ENCODE results near the gene DHCR24.
"Not testable (repeated sequence)": the region's sequence is repeated elsewhere in the genome, so short reads cannot be mapped to it uniquely, and the experiment has no call there.

DHCR24 gene, protein sequence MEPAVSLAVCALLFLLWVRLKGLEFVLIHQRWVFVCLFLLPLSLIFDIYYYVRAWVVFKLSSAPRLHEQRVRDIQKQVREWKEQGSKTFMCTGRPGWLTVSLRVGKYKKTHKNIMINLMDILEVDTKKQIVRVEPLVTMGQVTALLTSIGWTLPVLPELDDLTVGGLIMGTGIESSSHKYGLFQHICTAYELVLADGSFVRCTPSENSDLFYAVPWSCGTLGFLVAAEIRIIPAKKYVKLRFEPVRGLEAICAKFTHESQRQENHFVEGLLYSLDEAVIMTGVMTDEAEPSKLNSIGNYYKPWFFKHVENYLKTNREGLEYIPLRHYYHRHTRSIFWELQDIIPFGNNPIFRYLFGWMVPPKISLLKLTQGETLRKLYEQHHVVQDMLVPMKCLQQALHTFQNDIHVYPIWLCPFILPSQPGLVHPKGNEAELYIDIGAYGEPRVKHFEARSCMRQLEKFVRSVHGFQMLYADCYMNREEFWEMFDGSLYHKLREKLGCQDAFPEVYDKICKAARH

DNA sequence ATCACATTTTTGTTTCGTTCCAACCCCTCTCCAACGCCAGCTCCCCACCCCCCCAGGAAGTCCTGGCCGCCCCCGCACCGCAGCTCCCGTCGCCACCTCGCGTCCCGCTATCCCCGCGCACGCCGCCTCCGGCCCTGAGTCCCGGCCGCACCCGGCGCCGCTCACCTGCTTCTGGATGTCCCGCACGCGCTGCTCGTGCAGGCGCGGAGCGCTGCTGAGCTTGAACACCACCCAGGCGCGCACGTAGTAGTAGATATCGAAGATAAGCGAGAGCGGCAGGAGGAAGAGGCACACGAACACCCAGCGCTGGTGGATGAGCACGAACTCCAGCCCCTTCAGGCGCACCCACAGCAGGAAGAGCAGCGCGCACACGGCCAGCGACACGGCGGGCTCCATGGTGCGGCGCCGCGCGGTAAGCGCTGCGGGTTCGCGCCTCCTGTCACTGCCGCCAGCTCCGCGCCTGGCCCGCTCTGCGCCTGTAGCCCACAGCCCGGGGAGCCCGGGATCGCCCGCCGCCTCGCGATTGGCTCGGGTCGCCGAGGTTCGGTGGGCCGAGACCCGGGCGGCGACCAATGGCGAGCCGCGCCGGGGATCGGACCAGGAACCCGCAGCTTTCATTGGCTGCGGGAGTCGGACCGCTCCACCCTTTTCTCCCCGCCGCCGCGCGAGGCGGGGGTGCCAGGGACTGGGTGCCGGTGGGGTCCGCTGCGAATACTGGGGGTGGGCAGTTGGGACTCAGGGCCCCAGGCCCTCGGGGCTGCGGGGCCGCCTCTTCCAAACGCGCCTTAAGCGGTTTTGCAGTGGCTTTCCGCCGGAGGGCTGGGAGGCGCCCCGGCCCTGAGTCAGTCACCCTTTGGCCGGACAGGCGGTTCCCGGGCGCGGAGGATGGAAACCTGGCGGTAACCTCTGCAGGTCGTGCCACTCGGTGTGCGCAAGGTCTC lies at the start of gene DHCR24:
Gene DHCR24, minus strand, starts transcription at position 472 of the 941 bp plus-strand sequence. Its CDS starts 76 bp downstream, at position 396.
- H3K4me1 Mint-ChIP-seq = peaks cover 35% of the 10 kb centered on the region
- H3K36me3 Mint-ChIP-seq = peaks cover 5% of the 10 kb centered on the region
- H3K9me3 Mint-ChIP-seq = no peaks in the 10 kb centered on the region
- H3K4me3 Mint-ChIP-seq = peak within 1 kb of the TSS; percentile 95
- peaks cover under 1% of the 10 kb centered on the region for H3K27me3 Mint-ChIP-seq
- peak; percentile 49 to 54 for DNase-seq (ENCODE audit: low spot score in 2 of 2)
- H3K27ac Mint-ChIP-seq = peak within 1 kb of the TSS; percentile 66
- peak; percentile 91 for ATAC-seq (ENCODE audit: low read depth)

DNA sequence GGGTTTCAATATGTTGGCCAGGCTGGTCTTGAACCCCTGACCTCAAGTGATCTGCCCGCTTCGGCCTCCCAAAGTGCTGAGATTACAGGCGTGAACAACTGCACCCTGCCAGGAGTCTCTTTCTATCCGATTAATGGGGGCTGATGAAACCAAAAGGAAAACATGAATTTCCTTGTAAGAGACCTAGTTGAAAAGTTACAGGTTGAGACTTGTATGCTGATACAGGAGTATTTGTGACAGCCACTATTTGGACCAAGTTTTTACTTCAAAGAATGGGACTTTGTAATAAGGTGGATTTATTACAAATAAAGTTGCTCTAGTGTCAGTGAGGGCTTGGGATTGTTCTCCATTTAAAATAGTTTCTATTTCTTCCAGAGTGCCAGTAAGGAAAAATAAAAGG lies 49.8 kb upstream of the DHCR24 start:
- Mint-ChIP-seq H3K9me3 (no peaks in the 10 kb centered on the region), H3K4me1 (no peaks in the 10 kb centered on the region), H3K27ac (no peak overlapping the region), H3K36me3 (no peaks in the 10 kb centered on the region), H3K4me3 (no peak overlapping the region), H3K27me3 (peaks cover 13% of the 10 kb centered on the region)
- DNase-seq (ENCODE audit: low spot score in 2 of 2) = no peak
- no peak for ATAC-seq (ENCODE audit: low read depth)

DNA sequence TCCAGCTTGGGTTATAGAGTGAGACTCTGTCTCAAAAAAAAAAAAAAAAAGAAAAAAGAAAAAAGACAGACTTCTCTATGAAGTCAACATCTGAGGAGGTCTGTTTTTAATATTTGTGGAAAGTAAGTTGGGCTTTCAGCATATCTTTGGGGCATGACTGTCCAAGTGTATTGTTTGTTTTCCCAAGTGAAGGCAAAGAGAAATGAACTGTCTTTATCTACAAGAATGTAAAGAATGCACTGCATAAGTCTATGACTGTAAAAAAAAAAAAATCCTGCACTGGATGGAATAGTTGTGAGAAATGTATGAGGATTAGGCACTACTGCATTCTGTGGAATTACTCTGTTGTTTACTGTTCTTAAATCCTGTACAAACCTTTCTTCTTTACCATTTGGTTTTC lies 47.9 kb upstream of the DHCR24 start:
- Mint-ChIP-seq H3K27me3 (peaks cover 15% of the 10 kb centered on the region), H3K36me3 (no peaks in the 10 kb centered on the region), H3K9me3 (peaks cover 2% of the 10 kb centered on the region), H3K4me3 (no peak overlapping the region), H3K4me1 (no peaks in the 10 kb centered on the region), H3K27ac (no peak overlapping the region)
- no peak for DNase-seq (ENCODE audit: low spot score in 2 of 2)
- ATAC-seq (ENCODE audit: low read depth) = no peak

DNA sequence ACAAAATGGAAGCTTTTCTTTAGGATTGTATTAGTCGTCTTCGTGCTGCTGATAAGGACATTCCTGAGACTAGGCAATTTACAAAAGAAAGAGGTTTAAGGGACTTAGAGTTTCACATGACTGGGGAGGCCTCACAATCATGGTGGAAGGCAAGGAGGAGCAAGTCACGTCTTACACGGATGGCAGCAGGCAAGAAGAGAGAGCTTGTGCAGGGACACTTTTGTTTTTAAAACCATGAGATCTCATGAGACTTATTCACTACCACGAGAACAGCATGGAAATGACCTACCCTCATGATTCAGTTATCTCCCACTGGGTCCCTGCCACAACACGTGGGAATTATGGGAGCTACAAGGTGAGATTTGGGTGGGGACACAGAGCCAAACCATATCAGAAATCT lies 47.1 kb upstream of the DHCR24 start:
- not testable (repeated sequence) for H3K27ac Mint-ChIP-seq; DNase-seq (ENCODE audit: low spot score in 2 of 2); H3K9me3 Mint-ChIP-seq; ATAC-seq (ENCODE audit: low read depth); H3K36me3 Mint-ChIP-seq; H3K4me1 Mint-ChIP-seq; H3K4me3 Mint-ChIP-seq
- peaks cover 13% of the 10 kb centered on the region for H3K27me3 Mint-ChIP-seq

DNA sequence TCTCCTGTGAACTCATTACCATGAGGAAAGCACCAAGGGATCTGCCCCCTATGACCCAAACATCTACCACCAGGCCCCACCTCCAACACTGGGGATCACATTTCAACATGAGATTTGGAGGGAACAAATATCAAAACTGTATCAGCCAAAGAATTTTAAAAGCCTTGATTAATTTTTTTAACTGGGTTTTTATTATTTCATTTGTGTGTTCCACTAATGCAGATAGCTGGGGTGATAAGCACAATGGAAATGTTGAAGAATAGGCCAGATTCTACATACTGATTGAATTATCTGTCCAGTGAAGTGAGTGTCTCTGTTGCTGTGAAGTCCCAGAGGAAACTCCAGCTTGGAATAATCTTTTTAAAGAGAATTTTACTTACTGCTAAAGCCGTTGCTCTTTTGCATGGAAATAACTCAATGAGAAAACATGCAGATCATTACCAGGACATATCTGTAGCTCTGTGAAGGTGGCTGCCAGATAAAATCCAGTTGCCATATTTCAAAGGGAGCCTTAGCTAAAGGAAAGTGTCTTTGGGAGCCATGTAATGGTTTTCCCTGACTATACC lies 44.4 kb upstream of the DHCR24 start:
- Mint-ChIP-seq H3K9me3 (peaks cover 2% of the 10 kb centered on the region), H3K36me3 (no peaks in the 10 kb centered on the region), H3K4me3 (no peak overlapping the region), H3K4me1 (no peaks in the 10 kb centered on the region), H3K27ac (no peak overlapping the region), H3K27me3 (peaks cover 10% of the 10 kb centered on the region)
- DNase-seq (ENCODE audit: low spot score in 2 of 2) (no peak), ATAC-seq (ENCODE audit: low read depth) (no peak)

DNA sequence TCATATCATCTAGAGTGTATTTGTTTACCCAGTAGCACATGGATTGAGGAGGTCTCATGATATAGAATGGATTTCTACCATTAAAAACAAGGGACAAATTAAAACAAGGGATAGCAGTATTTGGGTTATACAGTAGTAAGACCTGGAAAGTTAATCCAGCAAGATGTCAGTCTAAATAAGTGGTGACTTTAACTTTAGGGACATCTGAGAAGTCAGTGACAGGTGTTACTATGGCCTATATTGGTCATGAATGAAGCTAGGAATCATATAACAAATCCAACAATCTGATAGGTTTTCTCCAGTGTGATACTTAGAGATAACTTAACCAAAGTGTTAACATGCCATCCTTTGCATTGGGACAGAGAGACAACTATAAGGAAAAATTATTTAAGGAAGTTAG lies 42.7 kb upstream of the DHCR24 start:
- no peak for DNase-seq (ENCODE audit: low spot score in 2 of 2)
- no peak for ATAC-seq (ENCODE audit: low read depth)
- no peaks in the 10 kb centered on the region for H3K4me1 Mint-ChIP-seq
- no peak overlapping the region for H3K4me3 Mint-ChIP-seq
- H3K9me3 Mint-ChIP-seq = peaks cover 2% of the 10 kb centered on the region
- H3K27me3 Mint-ChIP-seq = peaks cover 10% of the 10 kb centered on the region
- H3K36me3 Mint-ChIP-seq = peaks cover 4% of the 10 kb centered on the region
- no peak overlapping the region for H3K27ac Mint-ChIP-seq

DNA sequence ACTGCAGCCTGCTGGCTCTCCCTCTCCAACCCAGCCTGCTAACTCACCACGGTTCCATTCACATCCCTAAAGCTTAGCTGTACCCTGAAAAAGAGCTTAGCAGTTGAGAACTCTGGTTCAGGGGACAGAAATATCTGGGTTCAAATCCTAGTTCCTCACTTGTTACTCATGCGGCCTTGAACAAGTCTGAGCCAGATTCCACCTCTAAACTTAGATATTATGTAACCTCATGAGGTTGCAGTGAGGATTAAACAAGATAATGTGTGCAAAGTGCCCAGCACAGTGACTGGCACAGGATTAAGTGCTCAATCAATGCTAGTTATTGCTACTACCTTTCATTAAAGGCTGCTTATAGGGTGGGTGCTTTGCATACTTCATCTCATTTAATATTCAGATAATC lies 41.3 kb upstream of the DHCR24 start:
- H3K9me3 Mint-ChIP-seq = peaks cover 4% of the 10 kb centered on the region
- DNase-seq (ENCODE audit: low spot score in 2 of 2) (no peak), ATAC-seq (ENCODE audit: low read depth) (no peak)
- H3K27ac Mint-ChIP-seq = no peak overlapping the region
- no peak overlapping the region for H3K4me3 Mint-ChIP-seq
- peaks cover 4% of the 10 kb centered on the region for H3K36me3 Mint-ChIP-seq
- H3K27me3 Mint-ChIP-seq = peaks cover 10% of the 10 kb centered on the region
- no peaks in the 10 kb centered on the region for H3K4me1 Mint-ChIP-seq

DNA sequence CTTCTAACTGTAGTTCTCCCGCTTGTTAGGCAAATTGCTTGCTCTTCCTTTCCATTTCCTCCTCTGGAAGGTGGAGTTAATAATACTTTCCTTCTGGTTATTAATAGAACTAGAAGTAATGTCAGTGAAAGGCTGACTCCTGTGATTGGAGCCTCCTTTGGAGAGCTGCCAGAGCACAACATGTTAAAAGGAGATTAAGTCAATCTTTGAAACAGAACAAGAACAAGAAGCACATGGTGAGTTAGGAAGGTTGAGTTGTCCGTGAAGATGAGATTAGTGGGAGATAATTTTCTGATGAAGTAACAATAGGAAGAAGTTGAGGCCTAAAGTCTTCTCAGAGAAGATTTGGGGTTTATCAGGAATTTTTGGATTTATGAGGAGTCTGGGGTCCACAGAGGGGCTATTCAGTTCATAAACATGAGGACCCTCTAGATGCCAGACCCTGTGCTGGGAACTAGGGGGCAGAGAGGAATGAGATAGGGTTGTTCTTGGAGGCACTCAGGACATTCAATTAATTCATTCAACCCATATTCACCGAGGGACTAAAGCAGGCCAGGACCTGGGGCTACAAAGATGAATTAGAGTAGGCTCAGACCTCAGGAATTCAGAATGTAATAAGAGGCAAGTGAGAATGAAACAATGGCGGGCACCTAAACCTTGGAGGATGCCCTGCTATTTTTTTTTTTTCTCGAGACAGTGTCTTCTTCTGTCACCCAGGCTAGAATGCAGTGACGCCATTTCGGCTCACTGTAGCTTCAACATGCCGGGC lies 40.7 kb upstream of the DHCR24 start:
- ATAC-seq (ENCODE audit: low read depth) (no peak), DNase-seq (ENCODE audit: low spot score in 2 of 2) (no peak)
- Mint-ChIP-seq H3K27ac (no peak overlapping the region), H3K4me1 (no peaks in the 10 kb centered on the region), H3K27me3 (peaks cover 14% of the 10 kb centered on the region), H3K4me3 (no peak overlapping the region), H3K9me3 (peaks cover 4% of the 10 kb centered on the region), H3K36me3 (peaks cover 4% of the 10 kb centered on the region)

DNA sequence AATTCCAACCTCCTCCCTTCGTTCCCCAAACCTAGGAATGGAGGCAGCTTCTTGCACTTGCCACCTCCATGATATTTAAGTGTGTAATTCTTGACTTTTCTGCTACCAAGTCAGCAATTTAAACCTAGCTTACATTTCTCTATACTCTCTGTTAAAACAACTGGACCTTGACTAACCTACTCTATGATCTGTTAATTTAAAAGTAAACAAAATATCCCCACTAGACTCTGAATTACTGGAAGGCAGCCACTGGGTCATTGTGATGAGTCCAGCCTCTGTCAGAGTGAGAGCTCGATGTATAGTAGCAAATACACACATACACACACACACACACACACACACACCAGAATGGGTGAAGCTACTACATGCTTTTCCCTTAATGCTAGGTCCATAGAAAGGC lies 40.0 kb upstream of the DHCR24 start:
- Mint-ChIP-seq H3K4me3 (no peak overlapping the region), H3K36me3 (peaks cover 4% of the 10 kb centered on the region), H3K27me3 (peaks cover 16% of the 10 kb centered on the region), H3K4me1 (no peaks in the 10 kb centered on the region), H3K9me3 (peaks cover 4% of the 10 kb centered on the region), H3K27ac (no peak overlapping the region)
- no peak for ATAC-seq (ENCODE audit: low read depth)
- no peak for DNase-seq (ENCODE audit: low spot score in 2 of 2)

DNA sequence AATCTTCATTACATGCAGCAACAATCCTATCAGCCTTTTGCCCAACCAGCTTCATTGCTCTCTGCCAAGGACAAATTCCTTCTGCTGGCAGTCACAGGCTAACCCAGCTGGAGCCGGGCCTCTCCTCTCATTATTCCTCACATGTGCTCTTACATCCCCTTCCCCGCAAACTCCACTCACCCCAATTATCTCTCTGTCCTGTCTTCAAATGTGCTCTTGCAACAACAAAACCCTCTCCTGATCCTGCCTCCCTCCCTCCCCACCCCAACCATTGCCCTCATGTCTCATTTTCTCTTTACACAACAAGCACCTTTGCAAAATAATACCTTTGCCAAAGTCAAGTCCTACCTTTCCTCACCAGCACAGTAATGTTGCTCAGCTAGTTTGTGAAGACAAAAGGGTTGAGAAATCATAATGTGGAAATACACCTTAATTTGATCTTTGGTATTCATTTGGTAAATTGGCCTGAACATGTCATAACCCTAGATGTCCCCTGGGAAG lies 36.0 kb upstream of the DHCR24 start:
- no peak for ATAC-seq (ENCODE audit: low read depth)
- H3K4me1 Mint-ChIP-seq = no peaks in the 10 kb centered on the region
- no peak for DNase-seq (ENCODE audit: low spot score in 2 of 2)
- H3K36me3 Mint-ChIP-seq = peaks cover 4% of the 10 kb centered on the region
- H3K9me3 Mint-ChIP-seq = peaks cover 2% of the 10 kb centered on the region
- no peak overlapping the region for H3K4me3 Mint-ChIP-seq
- H3K27ac Mint-ChIP-seq = no peak overlapping the region
- peaks cover 19% of the 10 kb centered on the region for H3K27me3 Mint-ChIP-seq

DNA sequence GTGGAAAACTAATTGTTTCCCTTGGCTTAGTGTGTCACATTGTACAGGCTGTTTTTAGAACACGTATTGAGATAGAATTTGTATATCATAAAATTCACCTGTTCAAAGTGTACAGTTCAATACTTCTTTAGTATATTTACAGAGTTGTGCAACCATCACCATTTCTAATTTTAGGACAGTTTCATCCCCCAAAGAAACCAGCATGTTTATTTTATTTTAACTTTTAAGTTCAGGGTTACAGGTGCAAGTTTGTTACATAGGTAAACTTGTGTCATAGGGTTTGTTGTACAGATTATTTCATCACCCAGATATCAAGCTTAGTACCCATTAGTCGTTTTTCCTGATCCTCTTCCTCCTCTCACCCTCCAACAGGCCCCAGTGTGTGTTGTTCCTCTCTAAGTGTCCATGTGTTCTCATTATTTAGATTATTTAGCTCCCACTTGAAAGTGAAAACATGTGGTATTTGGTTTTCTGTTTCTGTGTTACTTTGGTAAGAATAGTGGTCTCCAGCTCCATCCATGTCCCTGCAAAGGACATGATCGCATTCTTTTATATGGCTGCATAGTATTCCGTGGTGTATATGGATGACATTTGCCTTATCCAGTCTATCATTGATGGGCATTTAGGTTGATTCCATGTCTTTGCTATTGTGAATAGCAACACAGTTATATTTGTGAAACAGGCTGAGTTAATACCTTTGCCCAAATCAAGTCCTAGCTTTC lies 35.2 kb upstream of the DHCR24 start:
- Mint-ChIP-seq H3K4me1 (no peaks in the 10 kb centered on the region), H3K9me3 (peaks cover 2% of the 10 kb centered on the region), H3K4me3 (no peak overlapping the region), H3K36me3 (peaks cover 4% of the 10 kb centered on the region), H3K27ac (no peak overlapping the region), H3K27me3 (peaks cover 20% of the 10 kb centered on the region)
- DNase-seq (ENCODE audit: low spot score in 2 of 2) = no peak
- no peak for ATAC-seq (ENCODE audit: low read depth)

DNA sequence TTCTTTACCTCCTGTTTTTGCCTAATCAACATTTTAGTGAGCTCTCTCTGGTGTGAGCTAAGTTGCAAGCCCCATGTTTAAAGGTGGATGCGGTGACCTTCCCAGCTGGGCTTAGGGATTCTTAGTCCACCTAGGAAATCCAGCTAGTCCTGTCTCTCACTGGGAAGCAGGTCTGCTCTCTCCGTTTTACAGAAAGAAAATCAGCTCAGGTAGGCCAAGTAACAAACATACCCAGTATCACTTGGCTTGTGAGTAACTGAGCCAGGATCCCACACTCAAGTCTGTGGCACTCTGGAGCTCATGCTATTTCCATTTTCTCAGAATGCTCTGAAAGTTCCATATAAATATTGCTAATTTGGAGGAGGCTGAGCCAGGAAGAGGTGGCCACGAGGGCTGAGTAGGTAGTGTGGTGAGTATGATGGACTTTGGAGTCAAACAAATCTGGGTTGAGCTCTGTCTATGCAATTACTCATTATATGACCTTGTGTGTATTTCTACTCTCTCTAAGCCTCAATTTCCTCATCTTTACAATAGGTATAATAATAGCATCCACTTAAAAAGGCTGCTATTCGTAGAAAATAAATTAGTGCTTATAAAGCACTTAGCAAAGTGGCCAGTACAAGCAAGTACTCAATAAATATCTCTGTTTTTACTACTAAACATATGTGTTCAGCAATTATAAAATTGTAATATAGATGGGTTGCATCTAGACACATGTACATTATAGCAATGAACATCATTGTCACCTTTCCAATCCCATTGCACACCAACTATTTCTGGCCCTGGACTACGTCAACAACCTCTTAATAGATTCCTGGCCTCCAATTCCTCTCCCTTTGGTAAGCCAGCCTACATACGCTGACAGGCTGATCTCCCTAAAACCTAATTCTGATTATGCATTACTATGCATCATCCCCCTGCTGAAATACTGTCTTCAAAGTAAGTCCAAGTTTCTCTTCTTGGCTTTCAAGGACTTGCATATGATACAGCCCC lies 32.7 kb upstream of the DHCR24 start:
- H3K36me3 Mint-ChIP-seq = no peaks in the 10 kb centered on the region
- no peaks in the 10 kb centered on the region for H3K4me1 Mint-ChIP-seq
- DNase-seq (ENCODE audit: low spot score in 2 of 2) = no peak
- H3K9me3 Mint-ChIP-seq = peaks cover 2% of the 10 kb centered on the region
- H3K4me3 Mint-ChIP-seq = no peak overlapping the region
- no peak for ATAC-seq (ENCODE audit: low read depth)
- H3K27me3 Mint-ChIP-seq = peaks cover 16% of the 10 kb centered on the region
- no peak overlapping the region for H3K27ac Mint-ChIP-seq

All from memory B cell (primary cell).